ENCODE measurements around the gene SHB. TPM values are rescaled to one million over a fixed set of nuclear protein-coding genes. Genes with fewer than 3 reads are reported as not detected.

Gene SHB
- total RNA-seq, 6 donors from 2014 or later, result 29.3 to 51.2 (median 33.3) TPM

DNA sequence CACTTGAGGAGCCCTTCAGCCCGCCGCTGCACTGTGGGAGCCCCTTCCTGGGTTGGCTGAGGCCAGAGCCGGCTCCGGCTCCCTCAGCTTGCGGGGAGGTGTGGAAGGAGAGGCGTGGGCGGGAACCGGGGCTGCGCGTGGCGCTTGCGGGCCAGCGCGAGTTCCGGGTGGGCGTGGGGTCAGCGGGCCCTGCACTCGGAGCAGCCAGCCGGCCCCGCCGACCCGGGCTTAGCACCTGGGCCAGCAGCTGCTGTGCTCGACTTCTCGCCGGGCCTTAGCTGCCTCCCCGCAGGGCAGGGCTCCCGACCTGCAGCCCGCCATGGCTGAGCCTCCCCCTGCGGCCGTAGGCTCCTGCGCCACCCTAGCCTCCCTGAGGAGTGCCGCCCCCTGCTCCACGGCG lies 6.2 kb upstream of the SHB start:
- WGBS, 2 donors, result 87 to 88% methylated on average over 12 to 26 of the region's 34 CpGs
- Histone ChIP-seq H3K4me3 (no peak overlapping the region), H3K36me3 (no peaks in the 10 kb centered on the region), H3K27me3 (no peaks in the 10 kb centered on the region), H3K27ac (peak overlapping the region in 1 of 4 donors; percentile 61), H3K9me3 (no peaks in the 10 kb centered on the region), H3K4me1 (peaks cover 7 to 22% (median 16%) of the 10 kb centered on the region in 4 donors)
- TF ChIP-seq, protein P1, sequence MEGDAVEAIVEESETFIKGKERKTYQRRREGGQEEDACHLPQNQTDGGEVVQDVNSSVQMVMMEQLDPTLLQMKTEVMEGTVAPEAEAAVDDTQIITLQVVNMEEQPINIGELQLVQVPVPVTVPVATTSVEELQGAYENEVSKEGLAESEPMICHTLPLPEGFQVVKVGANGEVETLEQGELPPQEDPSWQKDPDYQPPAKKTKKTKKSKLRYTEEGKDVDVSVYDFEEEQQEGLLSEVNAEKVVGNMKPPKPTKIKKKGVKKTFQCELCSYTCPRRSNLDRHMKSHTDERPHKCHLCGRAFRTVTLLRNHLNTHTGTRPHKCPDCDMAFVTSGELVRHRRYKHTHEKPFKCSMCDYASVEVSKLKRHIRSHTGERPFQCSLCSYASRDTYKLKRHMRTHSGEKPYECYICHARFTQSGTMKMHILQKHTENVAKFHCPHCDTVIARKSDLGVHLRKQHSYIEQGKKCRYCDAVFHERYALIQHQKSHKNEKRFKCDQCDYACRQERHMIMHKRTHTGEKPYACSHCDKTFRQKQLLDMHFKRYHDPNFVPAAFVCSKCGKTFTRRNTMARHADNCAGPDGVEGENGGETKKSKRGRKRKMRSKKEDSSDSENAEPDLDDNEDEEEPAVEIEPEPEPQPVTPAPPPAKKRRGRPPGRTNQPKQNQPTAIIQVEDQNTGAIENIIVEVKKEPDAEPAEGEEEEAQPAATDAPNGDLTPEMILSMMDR (IDR thresholded peaks at IDR 0.05), result no peak
- no peak for TF ChIP-seq POLR2AphosphoS5 (IDR thresholded peaks at IDR 0.05)
- no peak for TF ChIP-seq EP300 (IDR thresholded peaks at IDR 0.05)
- no peak for TF ChIP-seq POLR2A (IDR thresholded peaks at IDR 0.05)
- DNase-seq, result peak in 1 of 2 donors; percentile 87
- no peak for ATAC-seq (ENCODE audit: low FRiP score in 2 of 2)

DNA sequence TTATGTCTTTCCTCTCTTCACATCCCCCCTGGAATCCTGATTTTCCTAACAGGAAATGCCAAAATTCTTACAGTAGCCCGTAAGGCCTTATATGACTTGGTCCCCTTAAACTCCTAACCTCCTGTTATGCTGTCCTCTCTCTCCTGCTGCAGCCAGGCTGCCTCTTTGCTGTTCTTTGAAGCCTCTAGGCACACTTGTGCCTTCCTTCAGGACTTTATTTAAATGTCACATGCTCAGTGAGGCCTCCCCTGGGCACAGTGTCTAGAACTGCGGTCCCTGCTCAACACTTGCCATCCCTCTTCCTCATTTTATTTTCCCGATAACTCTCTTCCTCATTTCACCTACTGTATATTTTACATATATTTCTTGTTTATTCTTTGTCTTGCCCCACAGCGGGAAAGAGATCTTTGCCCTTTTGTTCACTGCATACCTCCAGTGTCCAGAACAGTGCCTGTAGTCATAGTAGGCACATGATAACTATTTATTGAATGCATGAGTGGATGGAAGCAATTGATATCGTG lies 5.5 kb upstream of the SHB start:
- no peak overlapping the region for H3K4me3 ChIP-seq
- 53 to 55% methylated on average over 5 of the region's 5 CpGs for WGBS, 2 donors
- ATAC-seq (ENCODE audit: low FRiP score in 2 of 2) (peak in 1 of 2 donors; percentile 25), DNase-seq (peak in 1 of 2 donors; percentile 55)
- peak overlapping the region in 2 of 4 donors; percentile 11 to 28 for H3K27ac ChIP-seq
- TF ChIP-seq POLR2AphosphoS5 (IDR thresholded peaks at IDR 0.05) (no peak), EP300 (IDR thresholded peaks at IDR 0.05) (no peak), POLR2A (IDR thresholded peaks at IDR 0.05) (no peak)
- TF ChIP-seq, protein P1 (IDR thresholded peaks at IDR 0.05), result no peak
- no peaks in the 10 kb centered on the region for H3K9me3 ChIP-seq
- H3K27me3 ChIP-seq, result no peaks in the 10 kb centered on the region
- H3K36me3 ChIP-seq, result no peaks in the 10 kb centered on the region
- H3K4me1 ChIP-seq, result peaks cover 14 to 28% (median 22%) of the 10 kb centered on the region in 4 donors

DNA sequence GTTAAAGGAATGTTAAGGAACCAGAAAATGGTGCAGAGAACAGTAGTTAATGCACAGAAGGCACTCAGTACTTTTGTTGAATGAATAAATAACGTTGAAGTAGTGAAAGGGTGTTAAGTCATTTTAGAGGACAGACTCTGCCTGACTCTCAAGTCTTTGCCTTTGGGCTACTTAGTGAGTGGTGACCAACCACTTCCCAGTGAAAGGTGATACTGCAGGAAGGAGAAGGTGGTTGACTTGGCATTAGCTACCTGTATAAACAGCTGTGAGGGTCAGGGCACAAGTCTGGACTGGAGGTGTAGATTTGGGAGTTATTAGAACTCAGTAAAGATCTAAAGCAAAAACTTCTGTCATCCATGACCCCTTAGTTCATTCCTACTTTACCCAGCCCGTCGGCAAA lies 4.9 kb upstream of the SHB start:
- peaks cover 16 to 28% (median 22%) of the 10 kb centered on the region in 4 donors for H3K4me1 ChIP-seq
- no peaks in the 10 kb centered on the region for H3K27me3 ChIP-seq
- no peak for DNase-seq
- H3K4me3 ChIP-seq, result no peak overlapping the region
- H3K36me3 ChIP-seq, result no peaks in the 10 kb centered on the region
- no peak for ATAC-seq (ENCODE audit: low FRiP score in 2 of 2)
- H3K27ac ChIP-seq, result peak overlapping the region in 1 of 4 donors; percentile 28
- no peaks in the 10 kb centered on the region for H3K9me3 ChIP-seq
- TF ChIP-seq, protein P1 (IDR thresholded peaks at IDR 0.05), result no peak
- no peak for TF ChIP-seq POLR2AphosphoS5 (IDR thresholded peaks at IDR 0.05)
- no peak for TF ChIP-seq EP300 (IDR thresholded peaks at IDR 0.05)
- TF ChIP-seq POLR2A (IDR thresholded peaks at IDR 0.05), result no peak
- WGBS, 2 donors, result 76% methylated on average over 3 of the region's 3 CpGs

DNA sequence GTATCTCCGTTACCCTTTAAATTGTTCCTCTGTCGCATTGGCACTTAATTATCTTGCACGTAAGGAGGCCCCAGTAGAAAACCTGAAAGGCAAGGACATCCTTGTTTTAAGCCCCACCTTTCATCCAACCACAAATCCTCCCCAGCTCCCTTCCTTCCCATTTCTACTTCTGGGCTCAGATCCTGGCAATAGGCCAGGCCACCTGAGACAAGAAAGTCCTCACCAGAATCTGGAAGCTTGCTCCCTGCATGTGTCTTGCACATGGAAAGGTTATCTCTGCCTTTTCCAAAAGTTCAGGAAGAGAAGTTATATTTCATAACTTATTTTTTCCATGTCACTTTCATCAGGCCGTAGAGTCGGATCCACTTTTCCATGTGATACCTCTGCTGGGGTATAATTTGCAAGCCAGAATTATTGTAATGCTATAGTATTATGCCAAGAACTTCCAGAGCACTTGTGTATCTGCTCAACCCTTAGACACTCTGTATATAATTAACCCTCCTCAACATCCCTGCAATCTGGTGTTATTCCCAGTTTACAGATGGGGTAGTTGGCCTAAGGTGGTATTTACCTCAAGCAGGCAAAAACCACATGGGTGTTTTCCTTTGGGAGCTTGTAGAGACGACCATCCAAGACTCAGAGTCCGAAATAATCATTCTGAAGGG lies 2.6 kb upstream of the SHB start:
- Histone ChIP-seq H3K27ac (no peak overlapping the region), H3K36me3 (no peaks in the 10 kb centered on the region), H3K4me1 (peaks cover 16 to 46% (median 35%) of the 10 kb centered on the region in 4 donors), H3K4me3 (no peak overlapping the region), H3K9me3 (no peaks in the 10 kb centered on the region), H3K27me3 (no peaks in the 10 kb centered on the region)
- no peak for ATAC-seq (ENCODE audit: low FRiP score in 2 of 2)
- WGBS, 2 donors, result 47 to 53% methylated on average over 7 of the region's 7 CpGs
- TF ChIP-seq, protein P1 (IDR thresholded peaks at IDR 0.05), result no peak
- TF ChIP-seq POLR2A (IDR thresholded peaks at IDR 0.05), result no peak
- no peak for TF ChIP-seq POLR2AphosphoS5 (IDR thresholded peaks at IDR 0.05)
- TF ChIP-seq EP300 (IDR thresholded peaks at IDR 0.05), result no peak
- DNase-seq, result no peak
